CD4-positive, alpha-beta T cell (primary cell): ENCODE results near the gene ENG. TPM values are rescaled to one million over a fixed set of nuclear protein-coding genes. Genes with fewer than 3 reads are reported as not detected.

Experiments
- ATAC-seq: fragments of 200-7000 bp; cut with Tn5 transposase; one replicate; pipeline ENCODE4 v1.10.0; 2022; ENCODE audit warnings: mild to moderate bottlenecking; ENCODE audit not compliant: poor library complexity
- CTCF ChIA-PET: fragments of 350-600 bp; sonication (Branson Sonifier 250); formaldehyde crosslinking; loops from one replicate; lab custom pipeline; 2021; ENCODE audit warnings: antibody characterized with exemption, inconsistent platforms; lab: Charles Lee
- POLR2A ChIA-PET: fragments of 350-600 bp; sonication (Branson Sonifier 250); formaldehyde crosslinking; loops from one replicate; lab custom pipeline; 2021; ENCODE audit warnings: antibody characterized with exemption, inconsistent platforms; lab: Charles Lee
- DNase-seq, 14 experiments: peaks; one replicate each; pipeline ENCODE4 v3.0.0-alpha.2; 2013 to 2020; ENCODE audit warnings: mixed read lengths in 2 of 14
- H3K27ac ChIP-seq, 2 donors: one replicate each; pipeline versions ENCODE4 v1.5.1 to v1.7.0; 2013; ENCODE audit warnings: low read length in 2 of 2, low read depth in 1 of 2, mild to moderate bottlenecking in 1 of 2
- H3K27me3 ChIP-seq, 2 experiments: 1 replicate in 1 of 2; 2 replicates in 1 of 2; pipeline versions ENCODE4 v1.6.1 to v1.7.0; 2013; ENCODE audit warnings: low read length in 2 of 2, control low read depth in 1 of 2, mild to moderate bottlenecking in 1 of 2, moderate library complexity in 1 of 2; ENCODE audit not compliant: insufficient read depth in 2 of 2, control insufficient read depth in 1 of 2
- H3K36me3 ChIP-seq: one replicate; pipeline ENCODE4 v1.6.1; 2013; ENCODE audit warnings: low read length, control low read depth; ENCODE audit not compliant: insufficient read depth
- H3K4me1 ChIP-seq: one replicate; pipeline ENCODE4 v1.6.1; 2013; ENCODE audit warnings: low read length, control low read depth; ENCODE audit not compliant: insufficient read depth
- H3K4me3 ChIP-seq: one replicate; pipeline ENCODE4 v1.5.1; 2013; ENCODE audit warnings: mild to moderate bottlenecking, low read length, moderate library complexity
- H3K9me3 ChIP-seq, 2 experiments: 1 replicate in 1 of 2; 2 replicates in 1 of 2; pipeline versions ENCODE4 v1.6.1 to v1.7.0; 2013; ENCODE audit warnings: low read length in 2 of 2, mild to moderate bottlenecking in 2 of 2, control low read depth in 1 of 2, moderate library complexity in 1 of 2; ENCODE audit not compliant: control insufficient read depth in 1 of 2, insufficient read depth in 1 of 2
- H3K27ac Mint-ChIP-seq: one replicate; pipeline ENCODE4 v1.8.0; 2020; ENCODE audit warnings: mixed read lengths
- H3K27me3 Mint-ChIP-seq: one replicate; pipeline ENCODE4 v1.8.0; 2021; ENCODE audit warnings: mixed read lengths
- H3K36me3 Mint-ChIP-seq: one replicate; pipeline ENCODE4 v1.8.0; 2021; ENCODE audit warnings: low read depth, mixed read lengths
- H3K4me1 Mint-ChIP-seq: one replicate; pipeline ENCODE4 v1.8.0; 2021; ENCODE audit warnings: low read depth, mixed read lengths
- H3K4me3 Mint-ChIP-seq: one replicate; pipeline ENCODE4 v1.8.0; 2020; ENCODE audit warnings: mild to moderate bottlenecking, mixed read lengths
- H3K9me3 Mint-ChIP-seq: one replicate; pipeline ENCODE4 v1.8.0; 2020; ENCODE audit warnings: mixed read lengths
- CTCF ChIP-seq: fragments of 200-600 bp; IDR thresholded peaks from one replicate; pipeline ENCODE4 v1.8.0; 2022; ENCODE audit warnings: antibody characterized with exemption, mild to moderate bottlenecking
- intact Hi-C, 2 experiments: fragments of 100-400 bp; cut with DNase I in 1 of 2; cut with micrococcal nuclease in 1 of 2; formaldehyde crosslinking; loops; one replicate each; pipeline versions ENCODE4 v1.15.1 to v1.9.0; 2023 to 2025; cut with DNase I, micrococcal nuclease
- total RNA-seq, 174 experiments: library from RNA in 2 of 174; stranded (reverse) in 2 of 174; gene quantifications; one replicate each; pipeline ENCODE4 v1.2.3 and lab custom pipeline; 2021 to 2026

ENG gene
- total RNA-seq, 2 experiments from 2014 or later = 2.5 to 2.6 TPM

- no peaks in the 10 kb centered on the region for H3K9me3 Mint-ChIP-seq
- intact Hi-C loops = no loop called here
- no peak for ATAC-seq
- no peaks in the 10 kb centered on the region for H3K9me3 ChIP-seq
- TF ChIP-seq CTCF = no peak
- peaks cover 22% of the 10 kb centered on the region for H3K36me3 ChIP-seq
- H3K27ac Mint-ChIP-seq = peak overlapping the region; percentile 97
- H3K36me3 Mint-ChIP-seq = peaks cover 38% of the 10 kb centered on the region
- POLR2A ChIA-PET = interaction anchor here (0.7 to 2.2 kb wide), 3 partner anchors 8 to 169 kb away, joined by 3 to 16 read pairs (median 3); no protein-coding TSS in a partner anchor
- H3K27me3 ChIP-seq = no peaks in the 10 kb centered on the region
- peaks cover 78% of the 10 kb centered on the region for H3K4me1 ChIP-seq
- no peaks in the 10 kb centered on the region for H3K27me3 Mint-ChIP-seq
- peaks cover 66% of the 10 kb centered on the region for H3K4me1 Mint-ChIP-seq
- H3K4me3 Mint-ChIP-seq = peak overlapping the region; percentile 96
- peak overlapping the region; percentile 80 for H3K4me3 ChIP-seq
- CTCF ChIA-PET = interaction anchor here (3.4 kb wide), 1 partner anchor 43 kb away, joined by 17 read pairs; the partner anchor contains the start of gene TOR2A
- DNase-seq = peak in 4 of 14 experiments; percentile 24 to 59 (median 45)
- H3K27ac ChIP-seq = peak overlapping the region; percentile 44 to 90
Measured at GRCh38 chr9:127777368-127777980, 77.0 kb downstream of the ENG start.

- ATAC-seq = no peak
- Mint-ChIP-seq H3K4me1 (peaks cover 62% of the 10 kb centered on the region), H3K9me3 (no peaks in the 10 kb centered on the region), H3K27ac (peak overlapping the region; percentile 97), H3K36me3 (peaks cover 41% of the 10 kb centered on the region), H3K4me3 (peak overlapping the region; percentile 96), H3K27me3 (no peaks in the 10 kb centered on the region)
- intact Hi-C loops = no loop called here
- DNase-seq = no peak
- no peak for TF ChIP-seq CTCF
- POLR2A ChIA-PET = interaction anchor here (0.7 to 2.3 kb wide), 9 partner anchors 8 to 229 kb away, joined by 3 to 20 read pairs (median 5); partner anchors contain the start of genes CDK9, DPM2 and TOR2A
- Histone ChIP-seq H3K4me3 (peak overlapping the region; percentile 80), H3K9me3 (no peaks in the 10 kb centered on the region), H3K27ac (peak overlapping the region; percentile 44 to 90), H3K27me3 (no peaks in the 10 kb centered on the region), H3K4me1 (peaks cover 73% of the 10 kb centered on the region), H3K36me3 (peaks cover 24% of the 10 kb centered on the region)
- CTCF ChIA-PET = interaction anchor here (1.0 to 2.0 kb wide), 4 partner anchors 8 to 93 kb away, joined by 3 to 10 read pairs (median 6); partner anchors contain the start of genes CDK9 and TOR2A
Measured at GRCh38 chr9:127776924-127777289, 77.6 kb downstream of the ENG start.

- Histone ChIP-seq H3K9me3 (no peaks in the 10 kb centered on the region), H3K4me1 (peaks cover 73% of the 10 kb centered on the region), H3K27me3 (no peaks in the 10 kb centered on the region), H3K36me3 (peaks cover 28% of the 10 kb centered on the region), H3K4me3 (peak overlapping the region; percentile 80), H3K27ac (peak overlapping the region; percentile 44 to 90)
- intact Hi-C loops = no loop called here
- H3K36me3 Mint-ChIP-seq = peaks cover 46% of the 10 kb centered on the region
- peak overlapping the region; percentile 96 for H3K4me3 Mint-ChIP-seq
- H3K27ac Mint-ChIP-seq = peak overlapping the region; percentile 97
- no peaks in the 10 kb centered on the region for H3K9me3 Mint-ChIP-seq
- DNase-seq = peak; percentile 64 to 91 (median 78)
- TF ChIP-seq CTCF = no peak
- peaks cover 62% of the 10 kb centered on the region for H3K4me1 Mint-ChIP-seq
- CTCF ChIA-PET = interaction anchor here (1.0 to 2.0 kb wide), 4 partner anchors 9 to 94 kb away, joined by 3 to 10 read pairs (median 6); partner anchors contain the start of genes CDK9 and TOR2A
- POLR2A ChIA-PET = interaction anchor here (0.7 to 2.3 kb wide), 11 partner anchors 9 to 230 kb away, joined by 3 to 20 read pairs (median 3); partner anchors contain the start of genes CDK9, DPM2, FPGS and TOR2A
- no peaks in the 10 kb centered on the region for H3K27me3 Mint-ChIP-seq
- peak; percentile 71 for ATAC-seq
Measured at GRCh38 chr9:127776195-127776923, 78.1 kb downstream of the ENG start.
